HG03066 (cell line): ENCODE results near the gene AGFG1.
"Not testable (repeated sequence)": the region's sequence is repeated elsewhere in the genome, so short reads cannot be mapped to it uniquely, and the experiment has no call there.

Experiments
- ATAC-seq: cut with Tn5 transposase; IDR thresholded peaks from one replicate; pipeline ENCODE4 v1.9.1; 2021; ENCODE audit warnings: low read depth; ENCODE audit not compliant: unreplicated experiment

AGFG1 gene

DNA sequence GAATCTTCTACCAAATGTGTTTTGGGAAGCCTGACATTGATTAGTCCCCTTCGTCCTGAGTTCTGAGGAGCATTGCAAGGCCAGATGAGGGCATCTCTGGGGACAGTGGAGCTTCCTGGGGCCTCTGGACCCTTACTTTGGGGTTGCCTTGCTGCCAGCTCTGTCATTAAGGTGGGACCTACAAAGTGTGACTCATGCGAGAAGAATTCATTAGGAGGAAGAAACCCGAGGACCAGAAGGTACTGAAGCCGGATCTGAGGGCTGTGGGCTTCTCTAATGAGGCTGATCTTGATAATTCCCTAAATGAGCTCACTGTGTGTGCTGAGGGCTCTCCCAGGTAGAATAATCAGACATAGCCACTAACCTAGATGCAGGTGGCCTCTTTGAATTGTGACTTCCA, 126.0 kb downstream of the AGFG1 start:
- ATAC-seq: no peak

DNA sequence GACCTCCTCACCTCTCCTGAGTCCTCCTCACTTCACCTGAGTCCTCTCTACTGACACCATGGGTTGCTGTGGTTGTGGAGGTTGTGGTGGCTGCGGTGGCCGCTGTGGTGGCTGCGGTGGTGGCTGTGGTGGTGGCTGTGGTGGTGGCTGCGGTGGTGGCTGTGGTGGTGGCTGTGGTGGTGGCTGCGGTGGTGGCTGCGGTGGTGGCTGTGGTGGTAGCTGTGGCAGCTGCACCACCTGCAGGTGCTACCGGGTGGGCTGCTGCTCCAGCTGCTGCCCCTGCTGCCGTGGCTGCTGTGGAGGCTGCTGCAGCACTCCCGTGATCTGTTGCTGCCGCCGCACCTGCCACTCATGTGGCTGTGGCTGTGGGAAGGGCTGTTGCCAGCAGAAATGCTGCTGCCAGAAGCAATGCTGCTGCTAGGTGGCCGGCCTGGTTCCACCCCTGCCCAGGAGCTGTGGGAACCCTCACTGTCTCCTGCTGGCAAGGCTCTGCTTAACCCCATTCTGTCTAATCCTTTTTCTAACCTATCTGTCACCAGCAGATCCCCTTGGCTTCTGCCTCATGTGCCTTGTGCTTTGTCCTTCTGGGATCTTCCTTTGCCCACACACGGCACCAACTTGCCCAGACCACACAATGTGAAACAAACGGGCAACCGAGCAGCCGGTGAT, 127.0 kb downstream of the AGFG1 start, which contains the start of gene SCYGR2:
TSS of gene SCYGR2 (plus strand) at position 59 of the 669 bp plus-strand sequence. CDS start at position 59, 0 bp downstream.
- not testable (repeated sequence) for ATAC-seq

GRCh38 chr2:227602358-227602757, 130.4 kb downstream of the AGFG1 start:
- ATAC-seq: no peak

DNA sequence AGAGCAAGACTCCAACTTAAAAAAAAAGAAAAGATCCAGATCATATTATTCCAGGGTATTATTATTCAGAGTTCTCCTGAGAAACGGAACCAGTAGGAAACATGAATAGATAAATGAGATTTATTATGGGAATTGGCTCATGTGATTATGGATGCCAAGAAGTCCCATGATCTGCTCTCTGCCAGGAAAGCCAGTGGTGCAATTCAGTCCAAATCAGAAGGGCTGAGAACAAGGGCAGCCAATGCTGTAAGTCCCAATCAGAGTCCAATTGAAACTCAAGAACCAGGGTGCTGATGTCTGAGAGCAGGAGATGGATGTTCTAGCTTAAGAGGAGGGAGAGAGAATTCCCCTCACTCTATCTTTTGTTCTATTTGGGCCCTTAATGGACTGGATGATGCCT, 134.5 kb downstream of the AGFG1 start:
- ATAC-seq: no peak

DNA sequence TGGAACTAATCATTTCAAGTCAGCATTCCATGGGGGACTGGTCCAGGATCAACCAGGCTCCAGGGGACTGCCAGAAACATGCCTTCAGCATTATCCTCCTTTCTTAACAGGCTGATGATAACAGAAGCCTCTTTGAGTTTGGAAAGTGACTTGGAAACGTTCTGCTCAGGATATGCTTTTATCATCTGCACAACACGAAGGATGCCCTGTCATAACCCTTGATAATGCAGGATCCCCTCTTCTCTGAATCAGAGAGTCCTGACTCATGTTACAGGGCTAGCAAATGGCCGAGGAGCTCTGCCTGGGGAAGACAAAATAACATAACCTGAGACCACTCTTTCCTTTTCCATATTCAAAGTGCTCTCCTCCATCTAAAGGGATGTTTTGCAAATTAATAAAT, 136.0 kb downstream of the AGFG1 start:
- no peak for ATAC-seq

DNA sequence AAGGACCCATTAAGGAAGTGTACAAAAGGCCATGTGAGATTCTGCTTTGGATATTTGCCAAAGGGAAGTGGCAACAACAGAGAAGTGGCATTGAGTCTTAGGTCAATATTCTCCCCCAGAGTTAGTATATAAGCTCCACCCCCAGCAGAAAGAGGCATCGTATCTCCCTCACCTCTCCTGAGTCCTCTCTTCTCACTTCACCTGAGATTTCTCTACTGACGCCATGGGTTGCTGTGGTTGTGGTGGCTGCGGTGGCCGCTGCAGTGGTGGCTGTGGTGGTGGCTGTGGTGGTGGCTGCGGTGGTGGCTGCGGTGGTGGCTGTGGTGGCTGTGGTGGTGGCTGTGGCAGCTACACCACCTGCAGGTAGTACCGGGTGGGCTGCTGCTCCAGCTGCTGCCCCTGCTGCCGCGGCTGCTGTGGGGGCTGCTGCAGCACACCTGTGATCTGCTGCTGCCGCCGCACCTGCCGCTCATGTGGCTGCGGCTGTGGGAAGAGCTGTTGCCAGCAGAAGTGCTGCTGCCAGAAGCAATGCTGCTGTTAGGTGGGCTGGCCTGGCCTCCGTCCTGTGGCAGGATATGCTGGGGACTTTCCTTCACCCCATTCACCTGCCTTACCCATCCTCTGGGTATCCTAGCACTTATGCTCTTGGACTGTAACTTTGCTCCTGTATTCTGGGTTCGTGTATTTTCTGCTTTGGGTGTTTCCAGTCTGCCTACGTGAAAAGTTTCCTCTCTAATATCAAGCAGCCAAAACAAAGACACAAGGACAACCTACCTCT, 136.8 kb downstream of the AGFG1 start:
- ATAC-seq: peak; percentile 63

DNA sequence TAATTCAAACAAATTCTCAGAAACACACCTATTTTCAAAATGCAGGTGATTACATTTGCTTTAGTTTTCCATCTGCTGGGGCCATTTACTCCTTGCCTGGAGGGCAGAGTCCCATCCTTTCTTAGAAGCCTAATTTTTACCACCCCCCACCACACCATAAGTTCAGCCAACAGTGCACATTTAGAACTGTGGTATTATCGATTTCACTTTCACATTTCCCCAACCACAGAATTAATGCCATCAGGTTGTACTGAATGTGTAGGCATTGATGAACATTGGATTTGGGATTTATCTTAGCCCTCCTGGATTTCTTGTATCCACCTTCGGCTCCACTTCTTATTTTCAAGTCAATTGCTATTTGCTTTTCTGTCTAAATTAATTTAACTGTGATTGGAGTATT, 138.2 kb downstream of the AGFG1 start:
- no peak for ATAC-seq
